Tibial nerve (tissue), 4 donors: ENCODE data around the gene GBE1.

Experiments
- CTCF ChIP-seq, 5 experiments: fragments of 200-600 bp in 3 of 5; fragments of 450-650 bp in 2 of 5; sonication (generic) in 3 of 5; IDR thresholded peaks; one replicate each; pipeline ENCODE4 v1.5.1; 2016 to 2019; ENCODE audit warnings: antibody characterized with exemption in 5 of 5, mild to moderate bottlenecking in 3 of 5, moderate library complexity in 2 of 5
- EP300 ChIP-seq, 2 donors: sonication (generic); formaldehyde crosslinking; IDR thresholded peaks; one replicate each; pipeline ENCODE4 v1.6.1; 2017; ENCODE audit warnings: antibody characterized with exemption in 2 of 2, mild to moderate bottlenecking in 1 of 2
- POLR2A ChIP-seq, 2 donors: fragments of 450-650 bp; IDR thresholded peaks; one replicate each; pipeline ENCODE4 v1.6.1; 2017; ENCODE audit warnings: antibody characterized with exemption in 2 of 2, mild to moderate bottlenecking in 2 of 2, moderate library complexity in 2 of 2

- TF ChIP-seq CTCF (IDR thresholded peaks at IDR 0.05) (no peak), POLR2A (IDR thresholded peaks at IDR 0.05) (no peak), EP300 (IDR thresholded peaks at IDR 0.05) (no peak)
Measured at GRCh38 chr3:81684751-81685395, 76.6 kb downstream of the GBE1 start.
